Stimulated activated CD4-positive, alpha-beta T cell treated with anti-CD3 and anti-CD28 coated beads, Interleukin-1b, Interleukin-23, amount 100 ng/mL, for 48 hours (primary cell): ENCODE data around the gene PCK2.
A peak's percentile ranks its signal among the peaks of the same experiment; 100 is the strongest.

Source experiments
- DNase-seq: peaks from one replicate; pipeline ENCODE4 v3.0.0-alpha.2; 2020

PCK2 gene

DNA sequence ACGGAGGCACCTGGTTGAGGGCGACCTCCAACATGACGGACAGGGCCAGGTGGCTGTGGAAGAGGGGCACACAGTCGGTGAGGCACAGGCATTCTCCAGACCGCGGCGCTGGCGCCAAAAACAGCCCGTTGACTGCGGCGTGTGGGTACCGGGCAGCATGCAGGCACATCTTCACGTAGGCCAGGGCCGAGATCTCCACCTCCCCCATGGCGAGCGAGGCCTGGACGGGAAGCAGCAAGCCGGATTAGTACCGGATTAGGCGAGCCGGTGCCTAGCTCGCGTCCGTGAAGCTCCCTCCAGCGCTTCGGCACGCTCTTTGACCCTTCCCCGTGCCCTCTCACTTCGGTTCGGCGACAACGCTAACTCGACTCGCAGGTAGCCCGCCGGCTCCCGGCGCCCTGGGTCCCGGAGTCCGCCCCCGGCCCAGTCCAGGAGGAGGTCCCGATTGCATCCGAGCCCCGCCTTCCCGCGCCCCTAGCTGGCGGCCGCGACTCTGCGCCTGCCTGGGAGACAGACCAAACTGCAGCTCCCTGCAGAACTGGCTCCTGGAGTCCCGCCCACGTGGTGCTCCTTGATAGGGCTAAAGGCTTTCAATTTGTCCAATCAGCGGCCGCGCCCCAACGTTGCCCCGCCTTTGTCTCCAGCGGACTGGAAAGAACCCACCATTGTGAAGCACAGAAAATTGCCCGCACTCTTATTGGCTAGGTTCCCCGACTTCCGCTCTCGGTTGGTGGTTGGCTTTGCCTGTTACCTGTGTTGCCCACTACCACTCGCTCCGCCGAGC is 47.2 kb downstream of the PCK2 start, which contains the start of gene EMC9:
Gene EMC9, minus strand, starts transcription at position 495 of the 784 bp plus-strand sequence. Its CDS starts 287 bp downstream, at position 208.
- peak; percentile 100 for DNase-seq

DNA sequence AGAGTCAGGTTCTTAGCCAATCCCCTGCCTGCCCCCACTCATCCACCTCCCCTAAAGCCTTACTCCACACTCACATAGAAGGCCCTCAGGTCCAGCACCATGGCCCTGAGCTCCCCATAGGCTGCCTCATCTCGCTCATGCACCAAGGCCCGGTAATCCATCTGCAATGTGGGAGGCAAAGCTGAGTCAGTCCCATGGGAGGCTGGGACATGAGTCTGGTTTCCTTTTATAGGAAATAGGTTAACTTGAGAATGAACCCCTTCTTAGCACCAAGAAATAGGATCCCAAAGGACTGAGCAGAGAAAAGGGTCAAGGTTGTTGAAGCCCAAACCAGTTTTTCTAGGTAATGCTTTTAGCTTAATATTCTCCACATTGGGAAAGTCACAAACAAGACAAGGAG is 49.4 kb downstream of the PCK2 start:
- no peak for DNase-seq

DNA sequence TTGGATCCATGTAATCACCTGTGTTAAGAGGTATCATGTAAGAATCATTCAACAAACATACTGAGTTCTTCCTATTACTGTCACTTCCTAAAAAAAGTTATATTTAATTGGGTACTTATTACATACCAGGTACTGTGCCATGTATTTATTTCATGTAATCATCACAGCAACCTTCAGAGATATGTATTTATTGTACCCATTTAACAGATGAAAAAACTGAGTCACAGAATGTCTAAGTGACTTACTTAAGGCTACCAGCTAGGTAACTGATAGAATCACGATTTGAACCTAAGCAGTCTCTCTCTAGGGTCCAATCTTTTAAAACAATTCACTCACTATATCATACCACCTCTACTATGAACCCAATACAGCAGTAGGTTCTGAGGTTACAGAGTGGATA is 50.3 kb downstream of the PCK2 start:
- no peak for DNase-seq

GRCh38 chr14:24145219-24145618 is 51.1 kb downstream of the PCK2 start:
- DNase-seq, result no peak

DNA sequence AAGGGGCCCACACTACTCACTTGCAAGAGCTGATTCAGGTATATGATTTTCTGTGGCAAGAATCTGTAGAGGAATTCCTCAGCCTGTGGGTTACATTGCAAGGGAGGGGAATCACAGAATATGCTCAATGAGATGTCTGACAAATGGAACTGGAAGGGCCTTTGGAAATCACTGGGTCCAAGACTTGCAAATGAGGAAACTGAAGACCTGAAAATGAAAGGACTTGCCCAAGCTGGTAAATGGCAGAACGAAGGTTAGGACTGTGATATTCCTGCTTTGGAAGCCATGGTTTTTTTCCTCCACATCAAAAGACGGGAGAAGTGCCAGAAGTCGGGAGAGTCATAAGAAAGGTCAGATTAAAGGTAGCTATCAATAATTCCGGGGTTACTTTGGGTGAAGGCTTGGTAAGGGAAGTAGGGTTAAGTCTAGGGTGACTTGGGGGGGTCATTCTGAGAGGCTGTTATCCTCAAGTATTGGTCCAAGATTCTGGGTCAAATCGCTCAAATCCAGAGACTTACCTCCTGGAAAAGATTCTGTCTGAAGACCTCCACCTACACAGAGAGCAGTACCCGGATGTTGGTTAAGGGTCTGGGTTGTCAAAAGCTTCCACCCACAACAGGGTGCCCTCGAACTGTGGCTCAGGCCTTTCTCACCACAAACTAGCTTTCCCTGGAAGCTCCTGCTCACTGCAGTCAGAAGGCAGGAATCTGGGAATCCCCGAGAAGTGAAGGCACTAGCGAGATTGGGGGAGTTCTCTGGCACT is 51.8 kb downstream of the PCK2 start:
- DNase-seq, result no peak

- DNase-seq, result peak; percentile 94
These were observed 52.4 kb downstream of the PCK2 start, which contains the start of gene PSME2 for GRCh38 chr14:24146453-24146977. TSS of gene PSME2 (minus strand) at chr14:24146610. CDS start at chr14:24146581, 29 bp downstream.

DNA sequence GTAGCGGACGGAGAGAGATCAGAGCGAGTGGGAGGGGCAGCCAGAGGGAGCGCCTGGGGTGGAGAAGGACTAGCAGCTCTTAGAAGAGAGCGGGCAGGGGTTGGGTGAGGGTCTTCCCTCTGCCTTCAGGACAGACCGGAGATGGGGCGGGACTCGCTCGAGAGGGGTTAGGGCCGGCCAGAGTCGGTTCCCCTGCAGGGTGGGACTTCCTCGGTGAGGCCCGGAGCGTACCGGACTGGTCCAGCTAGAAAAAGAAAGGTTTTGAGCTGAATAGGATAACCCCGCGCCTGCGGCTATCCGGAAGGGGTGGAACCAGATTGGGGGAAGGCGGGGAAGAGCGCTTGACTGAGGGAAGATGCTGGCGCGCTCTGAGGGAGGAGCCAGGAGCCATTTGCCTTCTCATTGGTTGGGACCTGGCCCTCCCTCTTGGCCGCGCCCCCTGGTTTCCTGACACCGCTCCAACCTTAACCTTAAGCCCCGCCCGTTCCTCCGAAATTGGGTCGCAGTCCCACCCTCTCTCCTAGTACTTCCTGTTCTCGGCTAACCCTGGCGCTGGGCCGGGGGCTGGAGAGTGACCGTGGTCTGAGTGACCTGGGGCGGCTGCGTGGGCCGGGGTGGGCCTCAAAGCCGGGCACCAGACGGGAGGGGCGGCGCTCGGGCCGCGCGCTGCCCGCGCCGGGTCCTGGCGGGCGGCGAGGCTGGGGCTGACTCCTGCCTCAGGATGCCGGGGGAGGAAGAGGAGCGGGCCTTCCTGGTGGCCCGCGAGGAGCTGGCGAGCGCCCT is 53.1 kb downstream of the PCK2 start, which contains the start of gene RNF31:
Gene RNF31, plus strand, starts transcription at position 521 of the 783 bp plus-strand sequence. Its CDS starts 201 bp downstream, at position 722.
- DNase-seq, result peak; percentile 98

GRCh38 chr14:24147761-24148428 is 53.8 kb downstream of the PCK2 start:
- DNase-seq, result no peak

DNA sequence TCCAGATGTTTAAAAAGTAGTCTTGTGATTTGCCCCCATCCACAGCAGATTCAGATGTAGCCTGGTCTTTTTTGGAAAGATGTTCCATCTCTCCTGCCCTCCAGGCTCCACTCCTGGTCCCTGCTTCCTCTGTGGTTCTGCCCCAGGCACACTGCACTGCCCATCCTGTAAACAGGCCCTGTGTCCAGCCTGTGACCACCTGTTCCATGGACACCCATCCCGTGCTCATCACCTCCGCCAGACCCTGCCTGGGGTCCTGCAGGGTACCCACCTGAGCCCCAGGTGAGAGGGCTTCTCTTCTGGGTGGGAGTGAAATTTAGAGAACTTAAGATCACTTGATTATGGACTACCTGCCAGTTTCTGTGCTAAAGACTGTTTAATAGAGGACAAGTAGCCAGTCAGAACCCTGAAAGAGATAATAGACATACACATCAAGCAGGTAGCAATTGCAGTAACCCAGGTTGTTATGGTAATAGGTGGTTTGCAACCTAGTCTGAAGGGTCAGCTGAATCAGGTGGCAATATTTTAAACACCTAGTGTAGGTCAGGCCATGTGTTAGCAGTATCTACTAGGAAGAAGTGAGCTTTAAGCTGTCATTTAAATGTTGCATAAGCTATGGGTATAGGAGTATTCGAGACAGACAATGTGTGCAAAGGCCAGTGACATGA is 55.3 kb downstream of the PCK2 start:
- DNase-seq, result no peak

DNA sequence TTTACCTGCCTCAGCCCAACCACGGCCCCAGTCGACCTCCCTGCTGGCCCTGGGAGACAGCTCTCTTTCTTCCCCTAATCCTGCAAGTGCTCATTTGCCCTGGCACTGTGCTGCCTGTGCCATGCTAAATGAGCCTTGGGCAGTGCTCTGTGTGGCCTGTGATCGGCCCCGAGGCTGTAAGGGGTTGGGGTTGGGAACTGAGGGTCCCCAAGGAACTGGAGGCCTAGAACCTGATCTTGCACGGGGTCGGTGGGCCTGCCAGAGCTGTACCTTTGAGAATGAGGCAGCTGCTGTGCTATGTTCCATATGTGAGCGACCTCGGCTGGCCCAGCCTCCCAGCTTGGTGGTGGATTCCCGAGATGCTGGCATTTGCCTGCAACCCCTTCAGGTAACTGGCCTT is 56.0 kb downstream of the PCK2 start:
- no peak for DNase-seq

GRCh38 chr14:24150567-24150966 is 56.5 kb downstream of the PCK2 start:
- DNase-seq, result no peak

GRCh38 chr14:24150993-24151392 is 56.9 kb downstream of the PCK2 start:
- DNase-seq, result no peak

DNA sequence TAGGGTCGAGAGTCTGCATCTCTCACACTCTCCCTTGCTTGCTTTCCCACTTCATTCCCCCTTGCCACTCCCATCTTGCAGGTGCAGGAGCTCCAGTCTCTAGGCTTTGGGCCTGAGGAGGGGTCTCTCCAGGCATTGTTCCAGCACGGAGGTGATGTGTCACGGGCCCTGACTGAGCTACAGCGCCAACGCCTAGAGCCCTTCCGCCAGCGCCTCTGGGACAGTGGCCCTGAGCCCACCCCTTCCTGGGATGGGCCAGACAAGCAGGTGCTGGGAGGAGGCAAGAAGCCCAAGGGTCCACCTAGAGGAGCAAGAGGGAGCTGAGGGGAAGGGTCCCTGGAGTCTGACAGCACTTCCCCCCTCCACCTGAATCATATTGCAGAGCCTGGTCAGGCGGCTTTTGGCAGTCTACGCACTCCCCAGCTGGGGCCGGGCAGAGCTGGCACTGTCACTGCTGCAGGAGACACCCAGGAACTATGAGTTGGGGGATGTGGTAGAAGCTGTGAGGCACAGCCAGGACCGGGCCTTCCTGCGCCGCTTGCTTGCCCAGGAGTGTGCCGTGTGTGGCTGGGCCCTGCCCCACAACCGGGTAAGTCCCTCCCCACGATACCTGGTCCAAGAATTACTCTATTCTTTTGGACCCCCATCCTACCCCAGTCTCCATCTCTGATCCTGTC is 57.4 kb downstream of the PCK2 start:
- DNase-seq, result no peak
